ENCODE measurements around the gene COL11A1. TPM values are rescaled to one million over a fixed set of nuclear protein-coding genes. Genes with fewer than 3 reads are reported as not detected.
A peak's percentile ranks its signal among the peaks of the same experiment; 100 is the strongest.

COL11A1 gene
- total RNA-seq, 2 donors from 2014 or later: not detected

GRCh38 chr1:103111926-103112325 lies 3.6 kb upstream of the COL11A1 start:
- H3K9me3 Mint-ChIP-seq: no peaks in the 10 kb centered on the region
- H3K36me3 Mint-ChIP-seq (ENCODE audit: insufficient read depth in 2 of 2): no peaks in the 10 kb centered on the region
- DNase-seq: no peak
- peaks cover 11% of the 10 kb centered on the region for H3K27me3 Mint-ChIP-seq (ENCODE audit: low read depth)
- H3K27ac Mint-ChIP-seq: no peak overlapping the region
- no peaks in the 10 kb centered on the region for H3K4me1 Mint-ChIP-seq (ENCODE audit: low read depth)
- no peak overlapping the region for H3K4me3 Mint-ChIP-seq
- ATAC-seq (replicated peaks in 1 of 2): no peak

DNA sequence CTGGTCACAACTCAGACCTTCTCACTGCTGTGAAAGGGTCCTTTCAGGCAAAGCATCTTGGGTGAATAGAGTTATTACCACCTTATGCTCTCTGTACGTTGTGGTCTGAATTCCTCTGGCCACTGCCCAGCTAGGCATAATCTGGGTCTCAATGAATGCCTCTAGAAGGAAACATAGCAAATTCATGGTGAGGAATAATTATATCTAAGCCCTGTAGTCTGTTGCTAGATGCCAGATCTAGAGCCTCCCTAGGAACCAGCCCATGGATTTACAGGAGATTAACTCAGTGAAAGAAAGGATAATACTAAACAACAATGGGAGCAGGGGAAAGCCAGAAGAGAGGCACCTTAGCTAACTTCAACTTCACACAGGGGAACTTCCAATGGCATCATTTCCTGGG lies 2.4 kb upstream of the COL11A1 start:
- ATAC-seq (replicated peaks in 1 of 2): no peak
- Mint-ChIP-seq H3K36me3 (ENCODE audit: insufficient read depth in 2 of 2) (no peaks in the 10 kb centered on the region), H3K9me3 (no peaks in the 10 kb centered on the region), H3K27me3 (ENCODE audit: low read depth) (peaks cover 11% of the 10 kb centered on the region), H3K27ac (no peak overlapping the region), H3K4me3 (no peak overlapping the region), H3K4me1 (ENCODE audit: low read depth) (peaks cover 6% of the 10 kb centered on the region)
- DNase-seq: no peak

- ATAC-seq (replicated peaks in 1 of 2) (no peak), DNase-seq (no peak)
- H3K9me3 Mint-ChIP-seq: no peaks in the 10 kb centered on the region
- no peak overlapping the region for H3K4me3 Mint-ChIP-seq
- H3K27me3 Mint-ChIP-seq (ENCODE audit: low read depth): peaks cover 11% of the 10 kb centered on the region
- H3K4me1 Mint-ChIP-seq (ENCODE audit: low read depth): peaks cover 6% of the 10 kb centered on the region
- no peak overlapping the region for H3K27ac Mint-ChIP-seq
- no peaks in the 10 kb centered on the region for H3K36me3 Mint-ChIP-seq (ENCODE audit: insufficient read depth in 2 of 2)
These were observed 1.1 kb upstream of the COL11A1 start for GRCh38 chr1:103109311-103109920.

GRCh38 chr1:103107741-103108375 lies 464 bp downstream of the COL11A1 start:
- DNase-seq (no peak), ATAC-seq (replicated peaks in 1 of 2) (no peak)
- no peaks in the 10 kb centered on the region for H3K36me3 Mint-ChIP-seq (ENCODE audit: insufficient read depth in 2 of 2)
- H3K4me3 Mint-ChIP-seq: peak overlapping the region; percentile 27 to 32
- no peak overlapping the region for H3K27ac Mint-ChIP-seq
- H3K9me3 Mint-ChIP-seq: no peaks in the 10 kb centered on the region
- peaks cover 6% of the 10 kb centered on the region for H3K4me1 Mint-ChIP-seq (ENCODE audit: low read depth)
- H3K27me3 Mint-ChIP-seq (ENCODE audit: low read depth): peaks cover 11% of the 10 kb centered on the region

- DNase-seq: peak in 1 of 2 donors; percentile 2
- H3K4me1 Mint-ChIP-seq (ENCODE audit: low read depth): peaks cover 6% of the 10 kb centered on the region
- no peaks in the 10 kb centered on the region for H3K36me3 Mint-ChIP-seq (ENCODE audit: insufficient read depth in 2 of 2)
- H3K27ac Mint-ChIP-seq: no peak overlapping the region
- peak overlapping the region; percentile 34 to 45 for H3K4me3 Mint-ChIP-seq
- ATAC-seq (replicated peaks in 1 of 2): no peak
- no peaks in the 10 kb centered on the region for H3K9me3 Mint-ChIP-seq
- peaks cover 11% of the 10 kb centered on the region for H3K27me3 Mint-ChIP-seq (ENCODE audit: low read depth)
These were observed 1.6 kb downstream of the COL11A1 start for GRCh38 chr1:103106426-103107341.

GRCh38 chr1:103101399-103101798 lies 6.9 kb downstream of the COL11A1 start:
- Mint-ChIP-seq H3K36me3 (ENCODE audit: insufficient read depth in 2 of 2) (no peaks in the 10 kb centered on the region), H3K9me3 (peaks cover 0 to 3% of the 10 kb centered on the region in 2 donors), H3K27ac (no peak overlapping the region), H3K27me3 (ENCODE audit: low read depth) (no peaks in the 10 kb centered on the region), H3K4me1 (ENCODE audit: low read depth) (peaks cover under 1% of the 10 kb centered on the region), H3K4me3 (no peak overlapping the region)
- no peak for DNase-seq
- no peak for ATAC-seq (replicated peaks in 1 of 2)

GRCh38 chr1:103089221-103089620 lies 19.1 kb downstream of the COL11A1 start:
- H3K27ac Mint-ChIP-seq: no peak overlapping the region
- no peaks in the 10 kb centered on the region for H3K36me3 Mint-ChIP-seq (ENCODE audit: insufficient read depth in 2 of 2)
- no peaks in the 10 kb centered on the region for H3K27me3 Mint-ChIP-seq (ENCODE audit: low read depth)
- ATAC-seq (replicated peaks in 1 of 2) (no peak), DNase-seq (no peak)
- H3K4me1 Mint-ChIP-seq (ENCODE audit: low read depth): no peaks in the 10 kb centered on the region
- H3K9me3 Mint-ChIP-seq: peaks cover 9 to 10% of the 10 kb centered on the region in 2 donors
- H3K4me3 Mint-ChIP-seq: no peak overlapping the region

- Mint-ChIP-seq H3K4me1 (ENCODE audit: low read depth) (no peaks in the 10 kb centered on the region), H3K27me3 (ENCODE audit: low read depth) (no peaks in the 10 kb centered on the region), H3K36me3 (ENCODE audit: insufficient read depth in 2 of 2) (no peaks in the 10 kb centered on the region), H3K27ac (no peak overlapping the region), H3K4me3 (no peak overlapping the region), H3K9me3 (peaks cover 6 to 9% of the 10 kb centered on the region in 2 donors)
- DNase-seq: no peak
- no peak for ATAC-seq (replicated peaks in 1 of 2)
These were observed 21.1 kb downstream of the COL11A1 start for GRCh38 chr1:103087256-103087655.

DNA sequence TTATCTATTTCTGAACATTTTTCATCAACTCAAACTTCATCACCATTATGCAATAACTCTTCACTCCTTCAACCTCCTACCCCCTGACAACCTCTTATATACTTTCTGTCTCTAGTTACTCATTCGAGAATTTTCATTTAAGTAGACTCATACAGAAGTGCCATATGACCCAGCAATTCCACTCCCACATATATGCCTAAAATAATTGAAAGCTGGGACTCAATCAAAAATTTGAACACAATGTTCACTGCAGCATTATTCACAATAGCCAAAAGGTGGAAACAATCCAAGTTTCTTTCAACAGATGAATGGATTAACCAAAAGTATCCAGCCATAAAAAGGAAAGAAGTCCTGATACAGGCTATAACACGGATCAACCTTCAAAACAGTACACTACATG lies 24.1 kb downstream of the COL11A1 start:
- ATAC-seq (replicated peaks in 1 of 2): no peak
- peaks cover 4 to 5% of the 10 kb centered on the region in 2 donors for H3K9me3 Mint-ChIP-seq

GRCh38 chr1:103075316-103076000 lies 32.9 kb downstream of the COL11A1 start:
- no peak overlapping the region for H3K4me3 Mint-ChIP-seq
- H3K27ac Mint-ChIP-seq: no peak overlapping the region
- DNase-seq (no peak), ATAC-seq (replicated peaks in 1 of 2) (no peak)
- peaks cover 0 to 2% of the 10 kb centered on the region in 2 donors for H3K9me3 Mint-ChIP-seq
- H3K4me1 Mint-ChIP-seq (ENCODE audit: low read depth): no peaks in the 10 kb centered on the region
- H3K36me3 Mint-ChIP-seq (ENCODE audit: insufficient read depth in 2 of 2): no peaks in the 10 kb centered on the region
- no peaks in the 10 kb centered on the region for H3K27me3 Mint-ChIP-seq (ENCODE audit: low read depth)

More for the DNA sequence above, 24.1 kb downstream of the COL11A1 start:
- no peak for DNase-seq
- no peaks in the 10 kb centered on the region for H3K36me3 Mint-ChIP-seq (ENCODE audit: insufficient read depth in 2 of 2)
- H3K27me3 Mint-ChIP-seq (ENCODE audit: low read depth): no peaks in the 10 kb centered on the region
- H3K27ac Mint-ChIP-seq: no peak overlapping the region
- H3K4me1 Mint-ChIP-seq (ENCODE audit: low read depth): no peaks in the 10 kb centered on the region
- H3K4me3 Mint-ChIP-seq: no peak overlapping the region

DNA sequence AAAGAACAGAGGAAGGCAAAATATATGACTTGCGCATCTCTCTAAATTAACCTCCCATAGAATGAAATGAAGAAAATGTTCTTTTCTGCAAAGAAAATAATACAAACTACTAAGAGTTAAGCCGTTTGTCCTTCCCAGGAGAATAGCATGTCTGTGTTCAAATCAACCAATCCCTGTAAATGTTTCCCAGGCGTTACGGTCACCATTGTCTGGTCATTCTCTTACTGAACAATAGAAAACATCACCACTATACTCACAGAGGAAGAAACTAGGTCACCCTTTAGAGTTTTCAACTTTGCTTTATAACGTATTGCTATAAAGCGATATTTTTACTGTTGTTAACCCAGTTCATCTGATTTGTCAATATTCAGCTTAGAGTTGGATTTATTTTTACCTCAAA lies 34.1 kb downstream of the COL11A1 start:
- Mint-ChIP-seq H3K9me3 (peaks cover 0 to 2% of the 10 kb centered on the region in 2 donors), H3K4me1 (ENCODE audit: low read depth) (no peaks in the 10 kb centered on the region), H3K36me3 (ENCODE audit: insufficient read depth in 2 of 2) (no peaks in the 10 kb centered on the region), H3K27ac (no peak overlapping the region), H3K27me3 (ENCODE audit: low read depth) (no peaks in the 10 kb centered on the region), H3K4me3 (no peak overlapping the region)
- DNase-seq (no peak), ATAC-seq (replicated peaks in 1 of 2) (no peak)

DNA sequence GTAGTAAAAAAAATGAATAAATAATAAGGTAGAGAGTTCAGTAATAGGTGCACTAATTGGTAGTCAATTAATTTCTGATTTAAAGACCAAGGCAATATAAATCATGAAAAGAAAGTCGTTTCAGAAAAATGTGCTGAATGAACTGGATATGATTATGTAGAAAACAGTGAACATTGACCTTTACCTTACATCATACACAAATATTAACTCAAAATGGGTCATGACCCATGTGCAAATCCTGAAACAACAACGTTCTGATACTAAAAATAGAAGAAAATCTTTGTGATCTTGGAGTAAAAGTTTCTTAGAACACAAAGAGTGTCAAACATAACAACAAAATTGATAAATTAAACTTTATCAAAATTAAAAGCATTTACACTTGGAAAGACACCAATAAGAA lies 39.1 kb downstream of the COL11A1 start:
- H3K27ac Mint-ChIP-seq: no peak overlapping the region
- ATAC-seq (replicated peaks in 1 of 2): no peak
- H3K36me3 Mint-ChIP-seq (ENCODE audit: insufficient read depth in 2 of 2): no peaks in the 10 kb centered on the region
- H3K4me3 Mint-ChIP-seq: no peak overlapping the region
- H3K4me1 Mint-ChIP-seq (ENCODE audit: low read depth): no peaks in the 10 kb centered on the region
- peaks cover 0 to 2% of the 10 kb centered on the region in 2 donors for H3K9me3 Mint-ChIP-seq
- H3K27me3 Mint-ChIP-seq (ENCODE audit: low read depth): no peaks in the 10 kb centered on the region
- no peak for DNase-seq

GRCh38 chr1:103063921-103064320 lies 44.4 kb downstream of the COL11A1 start:
- no peaks in the 10 kb centered on the region for H3K36me3 Mint-ChIP-seq (ENCODE audit: insufficient read depth in 2 of 2)
- DNase-seq (no peak), ATAC-seq (replicated peaks in 1 of 2) (no peak)
- no peak overlapping the region for H3K4me3 Mint-ChIP-seq
- H3K4me1 Mint-ChIP-seq (ENCODE audit: low read depth): no peaks in the 10 kb centered on the region
- no peak overlapping the region for H3K27ac Mint-ChIP-seq
- H3K27me3 Mint-ChIP-seq (ENCODE audit: low read depth): no peaks in the 10 kb centered on the region
- H3K9me3 Mint-ChIP-seq: peaks cover 0 to 2% of the 10 kb centered on the region in 2 donors
